ENCODE results near the gene MUS81.
"Not testable (repeated sequence)": the region's sequence is repeated elsewhere in the genome, so short reads cannot be mapped to it uniquely, and the experiment has no call there.

MUS81 gene

DNA sequence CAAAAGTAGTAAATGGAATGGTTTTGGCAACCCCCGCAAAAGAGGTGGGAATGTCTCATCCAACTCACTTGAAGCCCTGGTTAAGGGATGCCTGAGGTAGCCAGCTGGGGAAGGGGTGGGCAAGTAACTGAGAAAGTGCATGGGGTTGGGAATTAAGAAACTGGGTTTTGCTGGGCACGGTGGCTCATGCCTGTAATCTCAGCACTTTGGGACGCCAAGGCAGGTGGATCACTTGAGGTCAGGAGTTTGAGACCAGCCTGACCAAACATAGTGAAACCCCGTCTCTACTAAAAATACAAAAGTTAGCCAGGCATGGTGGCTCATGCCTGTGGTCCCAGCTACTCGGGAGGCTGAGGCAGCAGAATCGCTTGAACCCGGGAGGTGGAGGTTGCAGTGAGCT is 11.5 kb upstream of the MUS81 start:
- not testable (repeated sequence) for DNase-seq

DNA sequence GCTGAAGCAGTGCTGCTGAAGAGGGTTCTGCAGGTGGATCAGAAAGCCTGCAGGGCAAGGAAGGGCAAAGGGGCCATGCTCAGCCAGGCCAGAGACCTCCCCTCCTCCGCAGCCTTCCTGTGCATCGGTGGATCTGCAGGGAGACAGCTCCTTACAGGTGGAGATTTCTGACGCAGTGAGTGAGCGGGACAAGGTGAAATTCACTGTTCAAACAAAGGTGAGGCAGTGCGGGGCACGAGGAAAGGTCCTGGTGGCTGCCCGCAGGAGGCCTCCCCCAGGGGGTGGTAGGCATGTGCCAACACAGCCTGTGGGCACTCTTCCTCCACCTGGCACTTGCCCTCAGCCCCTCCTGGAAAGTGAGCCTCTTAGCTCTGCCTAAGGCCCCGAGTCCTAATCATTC is 10.9 kb upstream of the MUS81 start:
- no peak for DNase-seq

DNA sequence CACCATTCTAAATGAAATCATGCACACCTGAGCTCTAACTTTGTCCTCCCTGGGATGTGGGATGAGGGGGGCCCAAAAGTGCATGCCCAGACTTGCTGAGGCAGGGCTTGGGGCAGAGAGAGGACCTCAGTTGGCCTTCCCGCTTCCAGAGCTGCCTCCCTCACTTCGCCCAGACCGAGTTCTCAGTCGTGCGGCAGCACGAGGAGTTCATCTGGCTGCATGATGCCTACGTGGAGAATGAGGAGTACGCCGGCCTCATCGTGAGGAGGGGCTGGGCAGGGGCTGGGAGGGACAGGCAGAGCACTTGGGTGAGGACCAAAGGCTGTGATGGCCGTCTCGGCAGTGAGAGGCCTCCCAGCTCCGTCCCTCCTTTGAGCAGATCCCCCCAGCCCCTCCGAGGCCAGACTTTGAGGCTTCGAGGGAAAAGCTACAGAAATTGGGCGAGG is 10.4 kb upstream of the MUS81 start:
- no peak for DNase-seq

GRCh38 chr11:65850217-65851082 is 9.8 kb upstream of the MUS81 start:
- no peak for DNase-seq

DNA sequence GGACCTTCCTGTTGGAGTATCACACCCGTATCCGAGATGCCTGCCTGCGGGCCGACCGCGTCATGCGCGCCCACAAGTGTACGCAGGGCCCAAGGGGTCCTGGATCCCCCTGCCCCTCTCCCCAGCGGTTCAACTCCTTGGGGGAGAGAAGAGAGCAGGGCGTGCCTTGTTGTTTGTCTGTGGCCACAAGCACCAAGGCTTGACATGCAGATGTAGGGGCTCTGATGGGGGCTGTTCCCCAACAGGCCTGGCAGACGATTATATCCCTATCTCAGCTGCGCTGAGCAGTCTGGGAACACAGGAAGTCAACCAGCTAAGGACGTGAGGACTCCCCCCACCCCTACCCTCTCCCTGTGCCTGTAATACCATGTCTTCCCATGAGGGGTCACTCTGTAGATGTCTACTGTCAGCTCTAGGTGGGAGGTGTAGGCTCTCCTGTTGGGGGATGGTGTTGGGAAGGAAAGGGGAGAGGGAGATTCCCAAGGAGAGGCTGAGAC is 9.1 kb upstream of the MUS81 start:
- no peak for DNase-seq

- no peak for DNase-seq
These were observed 8.3 kb upstream of the MUS81 start for GRCh38 chr11:65851811-65852507.

- DNase-seq = no peak
These were observed 7.6 kb upstream of the MUS81 start for GRCh38 chr11:65852508-65853245.

DNA sequence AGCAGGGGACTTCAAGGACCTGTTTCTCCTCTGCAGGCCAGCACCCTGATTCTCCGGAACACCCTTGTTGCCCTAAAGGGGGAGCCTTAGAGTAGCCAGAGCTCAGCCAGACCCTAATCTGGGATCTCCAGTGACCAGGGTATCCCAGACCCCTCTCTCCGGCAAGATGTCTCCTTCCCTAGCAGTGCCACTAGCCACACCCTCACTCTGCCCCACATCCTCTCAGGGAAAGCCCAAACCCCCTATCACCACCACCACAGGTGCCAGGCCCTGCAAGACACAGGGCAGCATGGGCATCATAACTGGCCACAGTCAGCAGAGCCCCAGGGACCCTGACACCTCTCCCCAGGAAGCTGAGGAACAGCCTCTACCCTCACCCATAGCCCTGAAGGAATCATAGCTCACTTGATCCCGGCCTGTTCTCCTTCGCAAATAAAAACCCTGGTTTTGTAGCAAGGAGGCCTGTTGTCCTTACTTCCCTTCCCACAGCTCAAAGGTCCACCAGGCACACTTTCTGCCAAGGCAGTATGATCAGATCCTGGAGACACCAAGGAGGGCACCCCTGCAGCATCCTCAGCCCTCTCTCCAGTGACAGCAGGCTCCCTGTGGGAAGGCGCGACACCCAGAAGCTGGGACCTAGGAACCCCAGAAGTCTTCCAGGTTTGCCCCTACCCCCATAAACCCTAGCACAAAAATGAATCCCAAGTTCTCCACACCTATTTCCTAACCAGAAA is 6.8 kb upstream of the MUS81 start:
- no peak for DNase-seq

GRCh38 chr11:65854161-65854592 is 6.1 kb upstream of the MUS81 start:
- no peak for DNase-seq

DNA sequence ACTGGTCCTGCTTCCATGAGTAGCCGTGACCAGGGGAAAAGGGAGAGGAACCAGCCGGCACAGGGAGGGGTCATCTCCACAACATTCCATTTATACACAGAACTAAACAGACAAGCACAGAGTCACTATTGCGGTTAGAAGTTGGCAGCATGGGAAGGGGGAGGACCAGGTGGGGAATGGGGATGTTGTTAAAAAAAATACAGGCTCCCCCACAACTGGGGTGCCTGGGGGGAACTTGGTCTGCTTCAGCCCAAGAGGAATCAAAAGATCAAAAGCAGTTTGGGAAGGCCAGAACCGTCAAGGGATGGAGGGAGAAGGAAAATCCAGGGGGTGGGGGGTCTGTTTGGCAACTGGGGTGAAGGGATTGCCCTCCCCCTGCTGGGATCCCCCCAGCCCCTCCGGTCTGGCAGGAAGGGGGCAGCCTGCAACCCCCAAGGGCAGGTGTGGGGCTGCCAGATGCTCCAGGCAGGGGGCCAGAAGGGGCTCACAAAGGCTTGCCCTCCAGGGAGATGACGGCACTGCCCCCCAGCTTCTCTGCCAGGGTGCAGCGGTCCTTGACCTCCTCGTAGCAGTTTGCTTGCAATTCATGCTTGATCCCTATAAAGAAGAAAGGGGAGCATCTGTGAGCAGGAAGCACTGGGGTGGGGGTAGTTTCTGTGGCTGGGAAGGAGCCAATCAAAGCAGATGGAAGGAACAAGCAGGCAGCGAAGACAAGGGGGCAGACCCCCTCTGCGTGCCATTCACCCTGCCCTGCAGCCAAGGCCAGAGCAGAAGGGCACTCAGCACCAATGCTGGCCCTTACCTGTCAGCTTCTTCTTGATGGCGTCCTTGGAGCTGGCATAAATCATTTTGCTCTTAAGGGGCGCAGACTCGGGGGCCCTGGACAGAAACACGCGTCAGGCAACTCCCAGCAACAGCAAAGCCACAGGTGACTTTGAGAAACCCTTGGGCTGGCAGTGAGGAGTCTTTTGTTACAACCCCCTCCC is 5.1 kb upstream of the MUS81 start:
- DNase-seq = no peak

- DNase-seq = no peak
These were observed 4.3 kb upstream of the MUS81 start for GRCh38 chr11:65855927-65856363.

GRCh38 chr11:65856689-65857499 is 3.3 kb upstream of the MUS81 start:
- peak in 1 of 2 experiments; percentile 86 for DNase-seq

- no peak for DNase-seq
These were observed 2.8 kb upstream of the MUS81 start for GRCh38 chr11:65857500-65857852.

- peak; percentile 88 to 94 for DNase-seq
These were observed 2.2 kb upstream of the MUS81 start, which contains the start of gene CFL1 for GRCh38 chr11:65857853-65858680. CFL1 (minus strand) TSS chr11:65858180; CDS start chr11:65858099, 81 bp downstream.

- DNase-seq = no peak
These were observed 1.5 kb upstream of the MUS81 start for GRCh38 chr11:65858681-65859087.

- peak; percentile 91 to 95 for DNase-seq
These were observed 980 bp upstream of the MUS81 start for GRCh38 chr11:65859095-65859811.

- no peak for DNase-seq
These were observed 388 bp upstream of the MUS81 start for GRCh38 chr11:65859812-65860277.

GRCh38 chr11:65861165-65861505 is 902 bp downstream of the MUS81 start:
- DNase-seq = no peak
